DMS153 treated with DMSO at 0.1 percent for 48 hours (cell line): Measurements from ENCODE around the gene AGMO.

ENCODE experiments used
- DNase-seq: peaks from one replicate; lab custom pipeline; 2025; ENCODE audit not compliant: unreplicated experiment; lab: John Stamatoyannopoulos, UW

The AGMO gene

DNA sequence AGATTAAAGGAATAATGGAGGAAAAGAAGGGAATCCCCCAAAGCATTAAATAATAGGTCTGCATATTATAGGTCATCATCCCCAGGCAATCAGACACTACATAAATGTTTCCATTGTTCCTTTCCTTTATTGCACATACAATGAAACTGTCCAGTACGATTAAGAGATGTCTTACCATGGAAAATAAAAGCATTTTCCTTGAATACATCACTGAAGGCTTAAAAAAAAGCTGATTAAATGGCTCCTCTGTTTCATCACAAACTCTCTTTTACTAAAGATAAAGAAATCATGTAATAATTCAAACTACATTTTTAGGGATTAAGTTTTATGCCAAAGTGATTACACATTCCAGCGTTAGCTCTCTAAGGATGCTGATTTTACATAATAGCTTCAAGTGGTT is 316.0 kb downstream of the AGMO start:
- no peak for DNase-seq

DNA sequence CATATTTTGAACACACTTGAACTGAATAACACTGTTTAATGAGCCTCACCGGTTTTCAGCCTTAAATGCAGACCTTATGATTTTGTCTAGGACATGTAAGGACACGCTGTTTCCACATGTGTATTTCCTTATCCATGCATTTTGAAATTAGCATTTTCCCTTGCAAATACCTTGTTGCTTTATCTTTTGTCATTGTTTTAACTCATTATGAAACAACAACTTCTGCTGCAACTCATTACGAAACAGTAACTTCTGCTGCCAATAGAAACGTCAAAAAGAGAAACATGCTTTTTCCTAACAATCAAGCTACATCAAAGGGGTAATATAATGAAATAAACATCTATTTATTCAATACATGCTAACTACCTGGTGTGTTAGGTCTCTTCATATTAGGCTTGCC is 322.0 kb downstream of the AGMO start:
- DNase-seq = no peak

DNA sequence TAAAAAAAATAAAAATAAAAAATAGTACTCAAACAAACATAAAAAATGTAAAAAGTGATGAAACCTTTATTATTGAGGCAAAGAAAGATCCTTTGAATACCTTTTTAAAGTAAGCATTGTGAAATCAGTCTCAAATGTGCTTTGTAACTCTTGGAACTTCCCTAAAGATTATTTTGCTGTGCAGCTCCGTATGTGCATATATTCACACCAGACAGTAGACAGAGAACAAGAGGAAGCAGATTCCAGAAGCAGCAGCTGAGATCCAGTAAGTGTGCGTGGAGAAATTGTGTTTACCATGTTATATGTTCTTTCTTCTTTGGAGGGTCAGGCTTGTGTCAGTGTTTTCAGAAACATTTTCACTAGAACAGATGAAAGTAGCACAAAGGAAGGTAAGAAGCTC is 324.9 kb downstream of the AGMO start:
- no peak for DNase-seq

DNA sequence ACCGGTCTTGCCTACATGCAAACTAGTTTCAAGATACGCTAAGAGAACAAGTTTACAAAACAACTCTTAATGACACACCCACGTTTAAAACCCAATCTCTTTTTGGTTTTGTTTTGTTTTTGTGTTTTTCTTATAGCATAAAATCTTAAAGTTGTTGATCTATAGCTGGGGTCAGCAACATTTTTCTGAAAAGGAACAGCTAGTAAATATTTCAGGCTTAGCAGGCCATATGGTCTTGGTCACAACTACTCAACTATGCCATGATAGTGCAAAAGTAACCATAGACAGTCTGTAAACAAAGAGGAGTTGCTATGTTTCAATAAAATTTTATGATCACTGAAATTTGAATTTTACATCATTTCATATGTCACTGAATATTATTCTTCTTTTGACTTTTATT is 327.4 kb downstream of the AGMO start:
- DNase-seq = no peak

DNA sequence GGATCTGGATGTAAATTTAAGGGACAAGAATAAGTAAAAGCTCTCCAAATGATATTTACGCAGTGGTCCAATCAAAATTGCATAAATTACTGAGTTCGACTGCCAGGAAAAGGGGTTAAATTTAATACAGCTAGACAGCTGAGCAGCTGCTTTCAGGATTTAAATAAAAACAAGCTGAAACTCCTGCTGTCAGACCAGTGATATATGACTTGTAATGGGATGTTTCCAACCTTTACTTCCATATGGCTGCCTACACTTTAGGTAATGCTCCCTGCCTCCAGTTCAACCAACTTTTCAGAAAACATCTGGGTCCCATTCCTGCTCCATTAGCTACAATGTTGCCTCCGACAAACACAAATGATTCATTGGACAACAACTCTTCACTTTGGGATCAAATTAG is 333.0 kb downstream of the AGMO start:
- DNase-seq = no peak

DNA sequence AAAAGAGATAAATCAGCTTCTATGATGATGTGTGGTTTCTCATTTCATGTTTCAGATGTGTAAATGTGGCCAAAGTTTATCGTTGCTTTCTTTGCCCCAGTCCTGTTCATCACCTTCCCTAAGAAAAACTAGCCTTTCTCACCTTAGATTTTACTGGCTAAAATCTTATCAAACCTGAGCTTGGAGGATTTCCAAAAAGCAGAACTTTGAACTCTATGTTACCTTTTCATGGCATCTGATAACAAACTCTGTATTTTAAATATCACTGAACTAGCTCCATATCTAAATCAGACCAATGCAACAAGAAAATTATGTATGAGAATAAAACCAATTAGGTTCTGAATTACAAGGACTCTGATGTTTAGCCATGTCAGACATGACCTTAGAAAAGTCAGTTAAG is 335.8 kb downstream of the AGMO start:
- no peak for DNase-seq

DNA sequence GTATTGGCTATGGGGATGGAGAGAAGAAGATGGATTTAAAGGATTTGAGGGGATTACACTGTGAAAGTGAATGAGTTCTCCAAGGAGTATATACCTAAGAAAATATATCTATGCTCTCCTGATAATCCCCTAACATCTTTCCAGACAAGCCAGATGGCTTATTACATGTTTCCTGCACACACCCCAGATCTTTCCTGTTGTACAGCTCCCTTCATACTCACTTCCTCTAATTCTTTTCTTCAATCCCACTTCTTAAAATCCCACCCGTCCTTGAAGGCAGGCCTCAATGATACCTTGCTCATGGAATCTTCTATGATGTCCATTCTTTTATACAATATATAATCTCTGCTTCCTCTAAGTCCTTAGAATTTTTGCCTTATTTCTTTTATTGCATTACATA is 342.1 kb downstream of the AGMO start:
- DNase-seq = no peak

DNA sequence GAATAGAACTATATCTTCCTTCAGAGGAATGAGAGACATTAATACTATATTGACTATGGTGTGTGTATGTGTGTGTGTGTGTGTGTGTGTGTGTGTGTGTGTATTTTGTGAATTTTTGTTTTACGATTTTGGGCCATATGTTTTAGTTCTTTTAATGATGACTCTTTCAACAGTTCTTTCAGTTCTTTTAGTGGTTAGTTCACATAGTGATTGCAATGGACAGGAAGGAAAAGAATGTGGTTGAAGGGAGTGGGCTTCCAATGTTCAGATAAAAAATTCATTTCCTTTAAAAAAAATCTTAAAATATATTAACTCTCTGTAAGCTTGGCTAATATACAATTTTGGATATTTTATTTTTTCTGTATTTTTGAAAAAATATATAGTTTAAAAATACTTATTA is 343.6 kb downstream of the AGMO start:
- DNase-seq = no peak

DNA sequence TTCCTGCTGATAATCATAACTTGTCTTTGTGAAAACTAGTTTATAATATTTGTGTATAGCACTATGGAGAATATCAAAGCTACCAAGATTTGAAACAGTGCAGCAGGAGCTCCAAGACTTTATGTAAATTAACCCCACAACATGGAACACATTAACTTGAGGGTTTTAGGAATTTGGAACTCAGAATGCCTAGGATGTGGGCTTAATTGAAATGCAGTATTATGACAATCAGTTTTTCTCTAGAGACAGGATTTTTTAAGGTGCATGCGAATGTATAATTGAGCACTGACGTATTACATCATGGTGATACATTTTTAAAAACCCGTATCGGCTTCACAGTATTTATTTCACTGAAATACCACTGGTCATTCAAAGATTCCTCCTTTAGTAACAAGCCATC is 346.2 kb downstream of the AGMO start:
- DNase-seq = no peak

DNA sequence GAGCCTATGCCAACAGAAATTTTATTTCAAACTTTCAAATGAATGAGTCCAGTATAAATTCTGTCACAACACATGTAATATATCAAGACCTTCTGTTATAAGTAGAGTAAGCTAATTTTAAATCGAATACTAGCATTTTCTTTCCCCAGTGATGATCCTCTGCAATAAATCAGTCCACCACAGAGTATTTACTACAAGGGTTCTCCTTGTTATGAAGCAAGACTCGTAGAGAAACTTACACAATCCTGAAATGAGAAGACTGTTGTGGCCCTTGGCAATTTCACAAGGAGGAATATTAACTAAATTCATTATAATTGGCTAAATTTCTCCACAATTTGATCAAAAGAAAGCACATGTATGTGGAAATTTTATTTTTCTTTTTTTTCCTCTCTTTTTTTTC is 346.8 kb downstream of the AGMO start:
- DNase-seq = no peak

DNA sequence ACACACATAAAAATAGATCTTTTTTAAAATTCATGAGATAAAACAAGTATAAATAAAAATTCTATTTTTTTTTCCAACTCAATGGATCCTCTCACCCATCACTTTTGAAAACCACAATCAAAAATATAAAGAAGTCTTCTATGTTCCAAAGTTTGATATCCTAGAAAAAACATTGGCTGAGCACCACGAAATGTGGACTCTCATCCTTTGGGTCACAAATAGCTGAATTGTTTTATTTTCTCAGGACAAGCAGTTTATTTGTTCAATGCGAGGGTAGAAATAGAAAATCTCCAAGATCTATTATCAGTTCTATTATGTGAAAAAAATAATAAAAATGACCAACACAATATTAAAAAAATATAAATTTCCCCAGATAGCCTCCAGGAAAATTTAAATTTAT is 348.7 kb downstream of the AGMO start:
- no peak for DNase-seq

DNA sequence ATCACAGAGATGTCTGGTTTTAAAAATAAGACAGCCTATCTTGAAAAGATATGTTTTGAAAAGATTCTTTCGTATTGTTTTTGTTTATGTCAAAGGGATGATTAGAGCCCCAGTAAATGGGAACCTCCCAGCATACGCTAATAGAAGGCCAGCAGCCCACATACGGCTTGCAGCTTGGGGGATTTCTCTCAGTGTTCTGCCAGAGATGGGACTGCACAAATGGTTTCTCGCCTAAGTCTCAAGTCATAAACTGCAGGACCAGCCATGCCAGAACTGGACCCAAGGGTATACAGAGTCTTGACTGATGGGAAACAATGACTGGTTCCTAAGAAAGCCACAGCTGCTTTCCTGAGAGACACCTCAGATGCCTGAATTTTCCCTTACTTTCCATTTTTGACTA is 352.4 kb downstream of the AGMO start:
- DNase-seq = no peak

DNA sequence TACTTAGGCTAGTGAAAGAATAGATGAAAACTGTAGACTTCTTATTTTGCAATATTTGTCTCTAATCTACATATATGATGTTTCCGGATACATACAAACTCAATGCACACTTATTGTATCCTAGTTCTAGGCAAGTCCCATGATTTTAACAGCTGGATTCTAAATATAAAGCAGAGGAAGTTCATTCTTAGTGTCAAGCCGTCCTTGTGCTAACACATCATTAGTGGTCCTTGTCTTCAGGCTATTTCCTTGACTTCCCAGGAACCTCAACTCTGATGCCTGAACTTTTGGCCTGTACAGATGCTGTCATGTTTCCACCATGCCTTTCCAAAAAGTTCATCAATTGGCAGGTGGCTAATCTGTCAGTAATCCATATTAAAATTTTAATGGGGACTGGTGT is 357.4 kb downstream of the AGMO start:
- no peak for DNase-seq

DNA sequence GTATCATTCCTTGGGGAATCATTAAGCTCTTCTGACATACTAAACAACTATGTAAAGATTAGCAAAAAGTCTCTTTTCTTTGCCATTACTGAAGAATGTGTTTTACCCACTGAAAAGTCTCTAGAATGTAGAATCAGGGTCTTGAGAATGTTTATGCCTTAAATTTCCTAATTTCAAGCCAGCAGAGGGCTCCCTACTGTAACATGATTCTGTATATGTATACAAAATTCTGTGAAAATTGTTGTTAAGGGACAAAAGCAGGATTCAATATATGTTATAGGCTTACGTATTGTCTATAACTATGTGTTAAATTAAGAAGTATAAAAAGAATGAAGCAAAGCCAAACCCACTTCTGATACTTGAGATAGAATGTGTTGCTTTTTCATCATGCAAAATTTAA is 362.3 kb downstream of the AGMO start:
- DNase-seq = no peak

DNA sequence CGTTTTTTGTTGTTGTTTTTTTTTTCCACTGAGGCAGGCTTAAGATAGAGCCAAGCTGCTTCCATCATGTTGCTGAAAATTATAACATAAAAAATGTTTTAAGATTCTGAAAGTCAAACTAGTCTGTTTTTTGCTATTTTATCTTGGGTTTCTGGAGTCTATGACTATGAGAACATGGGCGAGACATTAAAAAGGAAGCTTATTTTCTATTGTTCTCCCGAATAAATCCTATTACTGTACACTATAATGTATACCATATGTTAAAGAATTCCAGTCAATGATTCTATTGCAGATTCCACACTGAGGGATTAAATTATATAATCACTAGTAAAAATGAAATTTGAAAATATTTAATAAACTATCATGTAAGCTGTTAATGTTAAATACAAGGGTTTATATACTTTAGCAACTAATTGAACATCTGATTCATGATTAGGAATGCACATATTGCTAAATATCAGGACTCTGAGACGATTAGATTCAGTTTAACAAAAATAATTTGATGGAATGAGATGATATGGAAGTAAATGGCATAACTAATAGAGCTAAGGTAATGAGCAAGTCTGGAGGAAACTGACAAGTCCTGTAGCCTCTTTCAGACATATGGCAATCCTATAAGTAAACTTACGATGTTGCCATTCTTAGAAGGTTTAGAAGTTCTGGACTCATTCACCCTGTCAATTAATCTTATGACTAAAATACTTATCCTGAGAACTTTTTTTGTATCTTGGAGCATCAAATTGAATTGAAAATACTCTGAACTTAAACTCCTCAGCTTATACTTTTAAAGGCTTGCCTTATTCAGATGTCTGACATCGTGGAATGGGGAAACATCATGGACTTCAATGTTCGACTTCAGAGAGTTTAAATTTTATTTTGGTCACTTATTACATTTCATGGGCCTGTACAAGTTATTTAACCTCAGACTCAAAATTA is 364.5 kb downstream of the AGMO start:
- no peak for DNase-seq

DNA sequence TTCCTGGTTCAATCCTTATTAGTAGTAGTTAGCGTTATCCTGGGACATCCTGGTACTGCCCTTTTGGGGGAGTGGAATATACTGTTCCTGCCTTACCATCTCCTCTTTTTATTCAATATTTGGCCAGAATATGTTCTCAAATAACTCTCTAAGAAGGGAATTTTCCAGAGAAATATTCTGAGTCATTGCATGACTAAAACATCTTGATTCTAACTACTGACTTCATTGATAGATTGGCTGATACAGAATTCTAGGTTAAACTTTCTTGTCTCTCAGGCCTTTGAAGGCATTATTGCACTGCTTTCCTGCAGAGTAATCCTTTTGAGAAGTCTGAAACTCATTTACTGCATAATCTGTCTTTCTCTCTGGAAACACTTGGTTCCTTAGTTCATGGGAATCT is 383.8 kb downstream of the AGMO start:
- DNase-seq = no peak

DNA sequence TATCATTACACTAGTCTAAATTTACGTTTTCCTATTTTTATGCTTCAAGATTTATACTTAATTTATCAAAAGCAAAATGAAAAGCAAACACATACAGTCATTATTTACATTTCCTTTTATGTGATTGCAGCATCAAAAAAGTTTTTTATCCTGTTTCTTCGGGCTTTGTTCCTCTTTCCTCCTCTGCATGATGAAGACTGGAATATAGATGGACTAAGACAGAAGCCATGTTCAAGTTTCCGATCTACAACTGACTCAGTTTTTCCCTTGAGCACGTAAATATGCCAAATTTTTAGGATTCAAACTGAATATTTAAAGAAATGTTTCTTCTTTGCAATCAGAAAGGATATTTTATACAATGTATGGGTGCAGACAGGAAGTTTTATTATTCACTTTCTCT is 385.7 kb downstream of the AGMO start:
- no peak for DNase-seq

DNA sequence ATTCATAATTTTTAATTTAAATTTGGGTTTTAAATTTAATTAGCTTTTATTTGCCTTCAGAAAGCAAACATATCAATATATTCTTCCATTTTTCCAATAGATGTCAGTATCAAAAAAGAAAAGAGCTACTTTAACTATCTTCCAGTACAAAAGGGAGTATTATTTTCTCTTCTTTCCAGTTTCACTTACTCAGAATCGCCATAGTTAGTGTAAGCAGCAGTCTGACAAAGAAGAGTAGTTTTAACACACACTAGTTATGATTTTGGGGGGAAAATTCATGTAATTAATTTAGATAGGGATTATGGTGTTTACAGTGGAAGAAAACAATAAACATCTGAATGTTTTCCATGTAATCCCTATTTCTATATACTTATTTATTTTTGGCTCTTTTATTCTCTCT is 386.7 kb downstream of the AGMO start:
- no peak for DNase-seq

DNA sequence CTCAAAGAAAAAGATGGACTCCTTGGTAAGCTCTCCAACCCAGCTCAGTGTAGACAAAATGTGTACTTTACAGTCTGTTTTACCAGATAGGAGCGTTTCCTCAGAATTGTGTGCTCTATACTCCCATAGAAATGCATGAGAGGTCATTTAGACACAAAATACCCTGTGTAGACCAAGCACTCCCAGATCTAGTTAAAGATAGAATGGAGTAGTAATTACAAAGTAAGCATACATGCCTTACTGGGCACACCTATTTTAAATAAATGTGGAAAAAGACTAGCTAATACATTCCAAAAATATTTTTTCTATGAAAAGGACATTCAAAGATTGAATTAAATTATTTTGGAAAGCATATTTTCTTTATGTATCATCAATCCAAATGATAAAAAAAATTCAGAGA is 387.3 kb downstream of the AGMO start:
- no peak for DNase-seq

DNA sequence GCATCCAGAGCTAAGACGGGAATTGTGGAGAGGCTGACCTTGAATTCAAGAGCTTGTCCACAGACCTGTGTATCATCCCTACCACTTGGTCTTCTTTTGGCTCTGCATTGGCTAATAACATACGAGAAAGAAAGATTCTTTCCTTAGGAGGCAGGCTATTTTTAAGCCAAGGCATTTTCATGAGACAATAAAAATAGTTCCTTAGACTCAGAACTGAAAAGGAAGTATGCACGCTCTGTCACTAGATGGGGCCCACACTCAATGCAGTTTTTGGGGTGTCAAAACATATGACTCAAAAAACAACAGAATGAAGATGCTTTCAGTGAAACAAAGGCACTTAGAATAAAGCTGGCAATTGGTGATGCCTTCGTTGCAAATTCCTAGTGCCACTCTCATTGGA is 393.3 kb downstream of the AGMO start:
- DNase-seq = no peak

DNA sequence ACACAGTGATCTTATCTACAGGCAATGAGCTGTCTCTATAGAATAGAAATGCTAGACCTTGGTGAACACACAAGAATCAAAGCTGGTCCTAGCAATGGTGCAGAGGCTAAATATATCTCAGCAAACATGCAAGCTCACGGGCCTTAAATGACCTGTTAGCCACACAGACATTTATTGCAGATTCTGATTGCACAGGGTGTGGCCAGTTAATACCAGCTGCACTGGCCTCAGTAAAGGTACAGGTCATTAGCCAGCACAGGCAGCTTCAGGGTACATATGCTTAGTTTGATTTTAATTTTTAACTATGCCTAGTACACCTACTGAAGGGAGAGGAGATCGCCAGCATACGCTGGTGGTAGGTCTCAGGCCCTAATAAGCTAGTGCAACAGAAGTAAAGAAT is 393.9 kb downstream of the AGMO start:
- no peak for DNase-seq

DNA sequence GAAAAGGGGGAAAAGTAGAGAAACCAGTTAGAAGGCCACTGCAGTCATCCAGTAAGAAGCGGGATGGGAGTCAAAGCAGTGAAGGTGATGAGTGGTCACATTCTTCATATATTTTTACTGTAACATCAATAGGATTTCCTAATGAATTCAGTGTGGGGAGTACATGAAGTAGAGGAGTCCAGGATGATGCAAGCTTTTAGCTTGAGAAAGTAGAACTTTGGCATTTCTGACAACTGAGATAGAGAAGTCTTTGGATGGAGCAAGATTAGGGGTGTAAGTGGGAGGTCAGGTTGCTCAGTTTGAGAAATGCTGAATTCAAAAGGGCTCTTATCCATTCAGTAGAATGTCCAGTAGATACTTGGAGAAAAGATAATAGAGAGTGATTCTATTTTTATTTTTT is 395.2 kb downstream of the AGMO start:
- DNase-seq = no peak

DNA sequence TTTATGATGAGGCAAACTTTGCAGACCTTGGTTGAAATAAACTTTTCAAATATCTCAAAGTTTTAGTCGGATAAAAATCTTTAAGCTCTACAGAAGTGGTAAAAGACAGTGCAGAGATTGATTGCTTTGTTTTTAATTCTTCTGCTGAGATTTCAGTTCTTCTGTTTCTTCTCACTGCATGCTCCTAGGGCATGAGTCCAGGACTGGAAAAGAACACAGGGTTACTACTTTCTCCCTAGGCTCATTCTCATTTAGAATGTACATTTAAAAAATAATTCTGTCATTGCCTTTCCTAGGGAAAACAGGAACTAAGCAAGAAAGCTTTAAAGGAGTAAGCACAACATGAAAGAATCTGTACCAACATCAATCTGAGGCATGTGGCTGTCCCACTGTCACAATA is 402.6 kb downstream of the AGMO start:
- no peak for DNase-seq
